Effector CD8-positive, alpha-beta T cell (primary cell): Measurements from ENCODE around the gene DNAH17.
"Not testable (repeated sequence)": the region's sequence is repeated elsewhere in the genome, so short reads cannot be mapped to it uniquely, and the experiment has no call there.

ENCODE experiments used
- DNase-seq: peaks from one replicate; lab custom pipeline; 2025; lab: John Stamatoyannopoulos, UW

DNAH17 gene

DNA sequence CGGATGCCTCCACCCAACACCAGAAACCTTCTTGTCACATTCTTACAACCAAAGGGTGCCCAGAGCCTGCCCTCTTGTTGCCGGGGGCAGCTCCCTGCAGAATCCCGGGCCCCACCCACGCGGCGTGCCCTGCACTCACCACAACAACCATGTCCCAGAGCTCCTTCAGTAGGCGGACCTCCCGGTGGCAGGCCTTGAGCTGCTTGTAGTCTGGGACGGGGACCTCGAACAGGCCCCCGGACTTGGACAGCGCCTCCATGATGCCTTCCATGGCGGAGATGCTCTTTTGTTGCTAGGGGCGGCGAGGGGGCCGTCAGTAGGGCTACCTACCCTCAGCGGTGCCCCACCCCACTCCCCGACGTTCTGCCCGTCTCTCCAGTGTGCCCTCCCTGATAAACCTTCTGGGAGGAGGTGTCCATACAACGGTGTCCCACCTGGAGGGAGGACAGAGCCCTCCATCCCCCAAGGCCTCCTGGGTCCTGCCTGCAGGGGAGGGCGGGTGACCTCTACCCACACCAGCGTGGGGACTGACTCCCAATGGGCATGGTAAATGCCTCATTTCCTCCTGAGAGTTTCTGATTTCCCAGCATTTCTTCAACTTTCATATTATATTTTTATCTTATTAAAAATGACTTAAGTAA lies 52.2 kb downstream of the DNAH17 start:
- no peak for DNase-seq

DNA sequence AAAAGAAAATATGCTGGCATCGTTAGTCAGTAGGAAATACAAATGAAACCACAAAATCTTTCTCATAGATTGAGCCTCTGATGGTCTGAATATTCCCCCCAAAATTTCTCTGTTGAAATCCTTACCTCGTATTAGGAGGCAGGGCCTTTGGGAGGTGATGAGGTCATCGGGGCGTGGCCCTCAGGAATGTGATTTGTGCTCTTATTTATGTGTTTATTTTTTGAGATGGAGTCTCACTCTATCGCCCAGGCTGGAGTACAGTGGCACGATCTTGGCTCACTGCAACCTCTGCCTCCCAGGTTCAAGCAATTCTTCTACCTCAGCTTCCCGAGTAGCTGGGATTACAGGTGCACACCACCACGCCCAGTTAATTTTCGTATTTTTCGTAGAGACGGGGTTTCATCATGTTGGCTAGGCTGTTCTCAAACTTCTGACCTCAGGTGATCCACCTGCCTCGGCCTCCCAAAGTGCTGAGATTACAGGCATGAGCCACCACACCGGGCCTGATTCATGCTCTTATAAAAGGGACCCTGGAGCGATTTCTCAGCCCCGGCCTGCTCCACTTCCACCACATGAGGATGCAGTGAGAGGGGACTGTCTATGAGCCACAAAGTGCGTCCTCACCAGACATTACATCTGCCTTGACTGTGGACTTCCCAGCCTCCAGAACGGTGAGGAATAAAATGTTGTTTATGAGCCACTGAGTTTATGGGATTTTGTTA lies 53.1 kb downstream of the DNAH17 start:
- no peak for DNase-seq

DNA sequence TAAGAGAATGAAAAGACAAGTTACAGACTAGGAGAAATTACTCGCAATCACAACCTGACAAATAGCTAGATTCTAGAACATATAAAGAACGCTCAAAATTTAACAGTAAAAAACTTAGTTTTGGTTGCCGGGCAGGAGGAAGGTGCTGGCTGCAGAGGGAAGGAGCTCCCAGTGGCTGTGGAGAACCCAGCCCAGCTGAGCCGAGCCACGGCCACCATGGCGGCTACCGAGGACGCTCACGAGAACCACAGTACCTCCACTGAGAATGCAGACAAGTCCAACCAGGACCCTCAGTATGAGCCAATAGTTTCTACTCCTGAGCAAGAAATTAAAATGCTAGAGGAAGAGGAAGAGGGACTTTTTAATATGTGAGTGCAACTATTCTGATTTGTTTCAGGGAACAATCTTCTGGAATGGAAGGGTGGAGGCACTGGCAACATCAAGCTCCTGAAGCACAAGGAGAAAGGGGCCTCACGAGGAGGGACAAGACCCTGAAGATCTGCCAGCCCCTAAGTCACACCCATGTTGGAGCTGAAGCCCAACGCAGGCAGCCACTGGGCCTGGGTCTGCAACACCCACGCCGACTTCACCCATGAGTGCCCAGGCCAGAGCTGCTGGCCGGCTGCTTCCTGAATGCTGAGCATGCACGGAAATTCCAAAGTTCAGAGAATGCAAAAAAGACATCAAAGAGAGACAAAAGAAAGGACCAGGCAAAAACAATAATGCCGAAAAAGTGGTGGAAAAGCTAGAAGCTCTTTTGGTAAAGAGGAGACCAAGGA lies 55.0 kb downstream of the DNAH17 start:
- DNase-seq: no peak

DNA sequence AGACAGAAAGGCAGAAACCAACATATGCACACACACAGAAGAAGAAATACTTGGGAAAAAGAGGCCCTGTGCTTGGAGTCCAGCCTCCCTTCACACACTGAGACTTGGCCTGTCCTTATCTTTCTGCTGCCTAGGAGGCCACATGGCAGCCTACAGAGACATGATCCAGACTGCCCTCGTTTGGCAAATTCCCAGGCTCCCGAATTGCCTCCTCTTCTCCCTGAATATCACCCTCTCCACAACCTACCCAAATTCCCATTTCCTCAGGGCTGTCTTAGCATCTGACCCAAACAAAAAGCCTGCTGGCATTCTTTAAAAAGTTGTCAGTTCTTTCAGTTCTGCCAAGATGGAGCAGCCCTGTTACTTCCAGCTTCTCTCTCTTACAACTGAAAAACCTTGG lies 59.8 kb downstream of the DNAH17 start:
- DNase-seq: no peak

DNA sequence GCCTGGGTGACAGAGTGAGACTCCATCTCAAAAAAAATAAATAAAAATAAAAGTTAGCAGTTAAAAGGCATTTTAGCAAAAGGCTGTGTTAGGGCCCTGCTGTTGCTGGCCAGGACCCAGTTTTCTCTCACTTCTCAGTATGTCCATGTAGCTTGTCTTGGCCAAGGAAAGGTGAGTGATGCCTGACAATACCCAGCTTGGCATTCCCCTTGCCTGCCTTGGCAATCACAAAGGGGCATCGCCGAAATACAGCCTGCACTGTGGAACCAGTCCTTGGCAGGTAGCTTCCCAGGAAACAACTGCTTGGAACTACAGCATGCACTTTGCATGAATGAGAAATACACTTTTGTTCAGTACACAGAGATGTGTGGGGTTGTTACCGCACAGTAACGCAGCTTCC lies 61.7 kb downstream of the DNAH17 start:
- DNase-seq: no peak

DNA sequence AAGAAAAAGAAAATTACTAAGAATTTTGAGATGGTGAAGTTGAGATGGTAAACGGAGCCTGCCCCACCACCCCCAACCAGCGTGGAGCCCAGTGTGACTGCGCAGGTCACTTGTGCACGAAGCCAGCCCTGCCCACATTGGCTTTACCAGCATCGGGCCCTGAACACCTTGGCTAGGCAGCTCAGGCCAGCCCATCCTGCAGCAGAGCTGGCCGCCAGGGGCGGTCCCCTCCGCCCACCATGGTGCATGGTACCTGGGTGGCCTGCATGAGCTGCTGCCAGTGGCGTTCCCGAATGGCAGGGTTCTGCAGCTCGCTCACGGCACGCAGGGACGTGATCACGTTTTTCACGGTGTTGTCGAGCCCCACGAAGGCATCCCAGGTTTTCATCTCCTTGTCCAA lies 62.7 kb downstream of the DNAH17 start:
- no peak for DNase-seq

DNA sequence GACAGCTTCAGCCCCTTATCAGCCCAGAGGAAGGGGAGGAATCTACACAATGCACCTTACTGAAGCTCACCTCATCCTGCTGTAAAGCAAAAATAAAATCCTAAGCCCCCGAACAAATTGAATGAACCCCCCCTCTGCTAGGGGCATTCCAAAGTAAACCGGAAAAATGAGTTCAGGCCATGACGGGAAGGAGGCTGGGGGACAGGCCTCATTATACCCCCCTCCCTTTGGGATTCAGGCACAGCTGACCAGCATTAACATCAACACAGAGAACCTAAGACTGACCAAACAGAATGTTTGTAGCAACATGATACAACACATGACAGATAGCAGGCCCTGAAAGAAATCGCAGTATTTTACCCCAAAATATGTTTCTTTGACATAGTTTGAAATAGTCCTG lies 64.2 kb downstream of the DNAH17 start:
- no peak for DNase-seq

DNA sequence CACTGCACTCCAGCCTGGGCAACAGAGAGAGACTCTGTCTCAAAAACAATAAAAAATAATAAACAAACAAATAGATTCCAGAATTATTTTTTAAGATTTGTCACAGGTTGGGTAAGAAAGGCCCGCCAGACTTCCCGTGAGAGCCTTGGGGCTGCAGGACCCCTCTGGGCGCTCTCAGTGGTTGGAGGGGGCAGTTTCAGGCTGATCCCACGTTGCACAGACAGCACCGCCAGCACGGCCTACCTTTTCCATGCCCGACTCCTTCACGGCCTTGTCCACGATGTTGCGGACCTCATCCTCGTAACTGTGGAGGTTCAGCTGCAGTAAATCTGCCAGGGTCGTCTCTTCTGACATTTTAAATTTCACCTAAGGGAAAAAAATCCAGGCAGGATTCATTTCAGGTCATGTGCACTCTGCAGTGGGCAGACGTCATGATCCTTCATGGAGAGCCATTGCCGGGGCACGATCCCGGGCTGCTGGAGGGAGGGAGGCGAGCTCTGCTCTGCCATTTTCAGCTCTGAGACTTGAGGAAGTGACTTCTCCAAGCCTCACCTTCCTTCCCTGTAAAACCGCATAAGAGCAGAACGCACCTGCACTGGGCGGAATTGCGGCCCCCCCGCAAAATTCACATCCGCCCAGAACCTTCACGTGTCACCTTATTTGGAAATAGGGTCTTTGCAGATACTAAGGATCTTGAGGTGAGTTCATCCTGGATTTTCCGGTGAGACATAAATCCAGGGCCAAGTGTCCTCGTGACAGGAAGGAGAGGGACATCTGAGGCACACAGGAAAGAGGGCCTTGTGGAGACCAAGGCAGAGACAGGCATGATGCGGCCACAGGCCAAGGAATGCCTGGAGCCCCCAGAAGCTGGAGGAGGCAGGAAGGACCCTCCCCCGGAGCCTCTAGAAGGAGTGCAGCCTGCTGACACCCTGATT lies 66.8 kb downstream of the DNAH17 start:
- no peak for DNase-seq

DNA sequence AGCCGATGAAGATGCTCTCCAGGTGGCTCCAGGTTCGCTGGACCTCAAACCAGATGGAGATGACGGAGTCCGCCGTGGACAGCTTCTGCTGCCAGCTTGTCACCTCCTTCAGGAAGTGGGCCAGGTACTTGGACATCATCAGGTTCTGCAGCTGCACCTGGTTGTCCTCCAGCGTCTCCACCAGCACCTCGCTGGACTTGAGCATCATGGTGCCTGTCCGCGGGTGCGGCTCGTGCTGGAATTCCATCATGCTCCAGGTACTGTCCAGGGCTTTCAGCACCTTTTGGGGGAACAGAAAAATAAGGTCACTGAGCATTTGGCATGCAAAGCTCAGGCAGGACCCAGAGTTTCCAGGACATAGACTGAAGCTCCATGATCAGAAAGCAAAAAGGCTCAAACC lies 69.7 kb downstream of the DNAH17 start:
- no peak for DNase-seq

DNA sequence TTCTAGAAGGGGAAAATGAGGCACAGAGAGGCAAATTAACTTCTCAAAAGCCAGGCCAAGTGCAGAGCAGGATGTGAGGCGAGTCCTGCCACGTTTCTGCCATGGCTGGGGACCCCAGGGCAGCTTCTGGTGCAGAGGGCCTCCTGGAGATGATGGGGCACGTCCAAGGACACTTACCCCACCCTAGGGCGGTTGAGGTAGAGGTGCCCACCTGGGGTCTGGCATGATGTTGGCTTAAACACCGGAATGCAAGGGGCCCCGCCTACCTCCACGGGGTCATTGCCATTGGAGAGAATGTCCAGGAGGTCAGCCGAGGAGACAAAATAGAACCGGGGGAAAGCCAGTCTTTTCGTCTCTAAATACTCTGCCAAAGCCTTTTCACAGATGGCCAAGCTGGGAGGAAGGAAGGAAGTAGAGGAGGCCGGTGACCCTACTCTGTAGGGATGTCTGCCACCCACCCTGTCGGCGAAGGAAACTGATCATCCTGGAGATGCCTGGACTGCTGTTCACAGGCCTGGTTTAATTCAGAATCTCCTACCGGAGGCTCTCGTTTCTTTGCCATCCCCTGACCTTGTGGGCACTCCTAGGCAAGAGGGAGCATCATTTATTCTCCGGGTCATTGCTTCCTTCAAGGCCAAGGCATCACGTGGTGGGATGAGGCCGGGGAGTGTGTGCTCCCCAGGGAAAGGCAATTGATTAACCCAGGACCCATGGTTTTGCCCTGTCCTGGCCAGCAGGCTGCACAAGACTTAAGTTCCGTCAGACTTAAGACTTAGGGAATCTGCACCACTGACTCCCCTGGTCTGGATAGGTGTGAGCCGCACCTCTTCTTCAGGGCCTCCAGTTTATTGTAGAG lies 70.5 kb downstream of the DNAH17 start:
- no peak for DNase-seq

DNA sequence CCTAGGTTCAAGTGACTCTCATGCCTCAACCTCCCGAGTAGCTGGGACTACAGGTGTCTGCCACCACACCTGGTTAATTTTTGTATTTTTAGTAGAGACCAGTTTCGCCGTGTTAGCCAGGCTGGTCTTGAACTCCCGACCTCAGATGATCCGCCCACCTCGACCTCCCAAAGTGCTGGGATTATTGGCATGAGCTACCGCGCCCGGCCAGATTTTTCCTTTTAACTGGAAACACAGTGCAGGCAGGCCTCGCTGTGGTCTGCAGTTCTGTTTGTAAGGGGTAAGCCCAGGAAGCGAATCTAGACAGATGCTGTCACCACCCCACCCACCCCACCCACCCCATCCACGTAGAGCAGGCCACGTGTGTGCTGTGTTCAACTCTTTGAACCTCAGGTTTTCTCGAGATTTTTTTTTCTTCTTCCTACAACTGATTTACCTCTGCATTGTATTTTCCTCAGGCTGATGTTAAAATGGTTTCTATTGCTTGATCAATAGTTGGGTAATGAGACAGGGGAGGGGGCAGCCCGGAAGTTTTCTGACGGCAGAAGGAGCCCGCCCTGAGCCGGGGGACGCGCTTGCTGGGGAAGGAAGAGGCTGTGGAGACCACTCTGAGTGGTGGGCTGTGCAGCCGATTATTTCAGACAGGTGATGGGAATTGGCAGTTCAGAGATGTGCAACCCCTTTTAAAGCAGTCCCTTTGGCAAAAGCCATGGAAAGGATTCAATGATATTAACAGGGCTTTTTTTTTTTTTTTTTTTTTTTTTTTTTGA lies 72.9 kb downstream of the DNAH17 start:
- no peak for DNase-seq

DNA sequence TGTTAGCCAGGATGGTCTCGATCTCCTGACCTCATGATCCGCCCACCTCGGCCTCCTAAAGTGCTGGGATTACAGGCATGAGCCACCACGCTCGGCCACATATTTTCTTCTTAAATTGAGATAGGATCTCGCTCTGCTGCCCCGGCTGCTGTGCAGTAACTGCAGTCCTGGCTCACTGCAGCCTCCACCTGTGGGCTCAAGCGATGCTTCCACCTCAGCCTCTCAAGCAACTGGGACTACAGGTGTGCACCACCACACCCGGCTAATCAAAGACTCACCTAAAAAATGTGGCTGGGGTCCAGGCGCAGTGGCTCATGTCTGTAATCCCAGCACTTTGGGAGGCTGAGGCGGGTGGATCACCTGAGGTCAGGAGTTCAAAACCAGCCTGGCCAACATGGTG lies 73.8 kb downstream of the DNAH17 start:
- DNase-seq: not testable (repeated sequence)

DNA sequence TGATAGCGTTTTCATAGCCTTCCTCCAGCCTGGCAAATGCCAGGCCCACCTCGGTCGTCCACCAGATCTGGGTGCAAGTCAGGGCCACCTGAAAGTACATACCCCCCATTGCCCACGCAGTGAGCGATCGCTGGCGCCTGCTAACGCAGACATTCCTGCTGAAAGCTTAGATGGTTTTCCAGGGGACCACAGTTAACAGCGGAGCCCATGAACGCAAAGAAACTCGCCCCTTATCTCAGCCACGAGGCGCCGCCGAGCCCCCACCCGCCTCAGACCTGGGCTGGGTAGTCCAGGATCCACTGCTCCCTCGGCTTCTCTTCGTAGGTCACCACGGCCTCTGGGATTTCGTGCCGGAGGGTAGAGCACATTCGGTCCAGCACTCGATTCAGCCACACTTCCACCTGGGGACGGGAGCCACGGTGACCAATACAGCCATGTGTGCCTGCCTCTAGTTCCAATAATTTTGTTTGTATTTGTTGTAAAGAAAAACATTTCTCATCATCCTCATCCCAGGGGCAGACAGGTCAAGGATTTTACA lies 74.5 kb downstream of the DNAH17 start:
- no peak for DNase-seq

DNA sequence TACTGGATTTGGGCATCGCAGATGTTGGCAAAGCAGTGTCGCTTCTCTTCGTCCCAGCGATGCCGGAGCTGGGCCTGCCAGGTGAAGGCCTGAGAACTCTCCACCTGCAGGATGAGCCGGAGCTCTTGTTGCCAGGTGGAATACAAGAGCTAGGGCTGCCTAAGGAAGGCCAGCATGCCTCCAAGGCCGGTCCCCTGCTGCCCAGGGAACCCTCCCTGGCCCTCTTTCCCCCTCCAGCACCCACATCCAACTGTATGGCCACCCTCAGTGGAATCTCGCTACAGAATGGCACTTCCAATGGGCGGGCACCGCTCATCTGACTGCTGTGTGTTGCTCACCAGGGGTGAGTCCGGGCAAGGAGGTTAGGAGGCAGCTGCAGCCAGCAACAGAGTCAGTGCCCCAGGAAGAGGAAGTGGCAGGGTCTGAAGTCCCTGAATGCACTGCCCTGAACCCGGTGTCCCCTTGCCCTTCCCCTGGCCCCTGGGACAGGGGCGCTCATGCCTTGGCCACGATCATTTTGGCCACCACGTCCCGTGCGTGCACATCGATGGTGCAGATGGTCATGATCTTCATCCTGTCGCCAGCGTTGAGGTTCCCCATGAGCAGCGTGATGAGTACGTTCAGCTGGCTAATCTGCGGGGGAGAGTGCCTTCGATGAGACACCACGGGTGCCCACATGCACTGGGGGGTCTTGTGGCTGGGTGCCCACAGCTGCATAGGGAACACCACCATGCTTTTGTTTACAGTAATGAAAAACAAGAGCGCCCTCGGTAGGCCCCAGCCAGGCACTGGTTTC lies 75.8 kb downstream of the DNAH17 start:
- no peak for DNase-seq

DNA sequence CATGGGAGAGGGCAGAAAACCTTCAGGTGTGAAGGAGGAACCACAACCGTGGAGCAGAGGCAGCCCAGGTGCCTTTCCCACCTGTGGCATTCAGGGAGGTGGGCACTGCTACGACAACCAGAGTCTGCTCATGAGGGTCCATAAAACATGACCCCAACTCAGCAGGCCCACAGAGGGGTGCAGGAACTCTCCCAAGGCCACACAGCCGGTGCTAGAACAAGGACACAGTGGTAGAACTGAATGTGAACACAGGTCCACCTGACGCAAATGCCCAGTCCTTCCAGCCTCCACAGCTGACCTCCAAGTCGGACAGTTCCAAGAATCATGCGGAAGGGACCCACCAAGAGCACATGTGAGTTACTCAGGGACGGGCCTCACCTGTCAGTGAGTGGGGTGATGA lies 76.4 kb downstream of the DNAH17 start:
- DNase-seq: no peak

DNA sequence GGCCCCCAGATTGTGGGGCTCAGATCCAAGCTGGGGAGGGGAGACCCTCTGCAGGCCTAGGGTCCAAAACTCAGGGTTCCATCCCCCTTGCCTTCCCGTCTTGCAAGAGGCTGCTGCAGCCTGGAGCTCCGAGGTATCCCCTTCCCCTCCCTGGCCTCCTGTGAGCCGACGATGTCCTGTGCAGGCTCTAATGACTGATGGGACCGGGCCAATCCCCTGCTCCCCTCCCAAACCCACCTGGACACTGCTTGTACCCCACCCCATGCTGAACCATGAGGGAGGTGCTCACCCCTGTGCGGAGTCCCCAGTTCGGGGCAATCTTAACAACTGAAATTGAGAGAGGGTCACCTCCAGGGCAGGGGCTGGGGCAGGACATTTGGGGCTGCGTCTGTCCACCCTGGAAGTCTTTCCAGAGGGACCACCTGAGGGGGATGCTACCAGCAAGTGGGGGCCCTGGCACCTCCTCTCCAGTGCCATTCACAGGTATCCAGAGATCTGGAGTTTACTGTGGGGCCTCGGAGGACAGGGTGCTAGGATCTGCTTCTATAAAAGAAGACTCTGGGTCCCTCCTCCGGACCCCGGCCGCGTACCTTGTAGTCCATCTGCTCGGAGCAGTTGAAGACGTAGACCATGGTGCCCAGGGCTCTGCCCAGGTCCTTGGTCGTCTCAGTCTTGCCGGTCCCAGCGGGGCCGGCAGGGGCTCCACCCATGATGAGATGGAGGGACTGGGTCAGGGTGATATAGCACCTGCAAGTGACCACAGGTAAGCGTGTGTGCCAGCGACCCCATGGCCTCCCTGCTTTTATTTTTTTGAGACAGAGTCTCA lies 77.3 kb downstream of the DNAH17 start:
- no peak for DNase-seq

DNA sequence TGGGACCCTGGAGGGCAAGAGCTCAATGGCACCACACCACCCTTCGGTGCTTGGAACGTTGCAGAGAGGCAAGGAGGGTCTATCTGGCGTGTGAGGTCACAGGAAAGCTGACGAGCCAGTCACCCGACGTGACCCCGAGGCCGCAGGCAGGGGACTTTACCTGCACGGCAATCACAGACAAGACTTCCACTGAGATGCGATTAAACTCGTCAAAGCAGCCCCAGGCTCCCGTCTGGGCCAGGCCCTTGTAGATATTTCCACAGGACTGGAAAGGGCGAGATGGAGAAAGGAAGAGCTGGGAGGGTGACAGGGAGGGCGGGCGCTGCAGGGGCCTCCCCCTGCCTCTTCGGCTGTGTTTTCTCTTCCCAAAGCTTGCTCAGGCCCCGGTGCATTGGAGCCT lies 78.3 kb downstream of the DNAH17 start:
- DNase-seq: no peak

DNA sequence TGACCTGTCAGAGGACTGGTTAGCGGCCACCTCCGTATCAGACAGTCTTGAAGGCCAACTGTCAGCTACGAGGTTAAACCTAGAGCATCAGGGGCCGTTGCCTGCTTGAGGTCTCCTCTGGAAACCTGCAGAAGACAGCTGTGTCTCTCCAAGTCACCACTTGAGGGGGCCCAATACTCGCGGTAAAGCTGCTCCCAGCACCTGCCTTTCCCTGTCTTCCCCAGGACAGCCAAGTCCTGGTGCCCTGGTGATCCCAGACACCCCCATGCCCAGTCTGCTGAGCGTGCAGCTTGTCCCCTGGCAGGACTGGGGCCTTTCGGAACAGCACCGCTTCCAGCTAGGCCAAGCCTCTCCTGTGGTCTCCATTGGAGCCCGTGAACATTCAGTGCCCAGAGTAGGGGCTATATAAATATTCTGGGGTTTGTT lies 80.1 kb downstream of the DNAH17 start:
- peak; percentile 3 for DNase-seq
